RWPE2 (cell line): ENCODE measurements around the gene MBOAT2.

Source experiments
- ATAC-seq: fragments of 200-7000 bp; cut with Tn5 transposase; 3 replicates; pipeline ENCODE4 v1.9.1; 2021; ENCODE audit warnings: low read depth
- DNase-seq: peaks from one replicate; pipeline ENCODE4 v3.0.0-alpha.2; 2020; ENCODE audit warnings: low spot score
- H3K27ac ChIP-seq: fragments of 450-650 bp; 2 replicates; pipeline ENCODE4 v1.5.1; 2017; ENCODE audit warnings: mild to moderate bottlenecking; ENCODE audit not compliant: poor library complexity, severe bottlenecking
- H3K27me3 ChIP-seq: fragments of 250-450 bp; sonication (Bioruptor Pico); 2 replicates; pipeline ENCODE4 v1.5.1; 2021; ENCODE audit warnings: mild to moderate bottlenecking, moderate library complexity; ENCODE audit not compliant: insufficient read depth, poor library complexity, severe bottlenecking
- H3K36me3 ChIP-seq: fragments of 250-450 bp; sonication (Bioruptor Pico); 2 replicates; pipeline ENCODE4 v1.5.1; 2020; ENCODE audit warnings: low read depth, mild to moderate bottlenecking, moderate library complexity
- H3K4me1 ChIP-seq: fragments of 250-450 bp; sonication (Bioruptor Pico); 2 replicates; pipeline ENCODE4 v1.5.1; 2021; ENCODE audit warnings: mild to moderate bottlenecking, moderate library complexity; ENCODE audit not compliant: insufficient read depth, poor library complexity, severe bottlenecking
- H3K4me3 ChIP-seq: fragments of 250-450 bp; sonication (Bioruptor Pico); 2 replicates; pipeline ENCODE4 v1.5.1; 2021; ENCODE audit warnings: mild to moderate bottlenecking, moderate library complexity; ENCODE audit not compliant: severe bottlenecking
- H3K9me3 ChIP-seq: fragments of 250-450 bp; sonication (Bioruptor Pico); 2 replicates; pipeline ENCODE4 v1.5.1; 2021; ENCODE audit warnings: mild to moderate bottlenecking, moderate library complexity; ENCODE audit not compliant: severe bottlenecking
- CTCF ChIP-seq: fragments of 450-650 bp; IDR thresholded peaks from one replicate; pipeline ENCODE4 v1.5.1; 2017; ENCODE audit warnings: mild to moderate bottlenecking, moderate library complexity; ENCODE audit not compliant: poor library complexity, severe bottlenecking

Gene MBOAT2

GRCh38 chr2:8996006-8996405, 7.5 kb downstream of the MBOAT2 start:
- Histone ChIP-seq H3K4me1 (peaks cover 16% of the 10 kb centered on the region), H3K27me3 (no peaks in the 10 kb centered on the region), H3K27ac (no peak overlapping the region), H3K36me3 (no peaks in the 10 kb centered on the region), H3K4me3 (no peak overlapping the region), H3K9me3 (no peaks in the 10 kb centered on the region)
- ATAC-seq: no peak
- no peak for TF ChIP-seq CTCF
- no peak for DNase-seq

GRCh38 chr2:8994386-8994785, 9.1 kb downstream of the MBOAT2 start:
- Histone ChIP-seq H3K27ac (no peak overlapping the region), H3K4me3 (no peak overlapping the region), H3K36me3 (no peaks in the 10 kb centered on the region), H3K4me1 (peaks cover under 1% of the 10 kb centered on the region), H3K9me3 (no peaks in the 10 kb centered on the region), H3K27me3 (no peaks in the 10 kb centered on the region)
- ATAC-seq: no peak
- no peak for TF ChIP-seq CTCF
- no peak for DNase-seq

- H3K9me3 ChIP-seq: no peaks in the 10 kb centered on the region
- TF ChIP-seq CTCF: no peak
- no peak overlapping the region for H3K4me3 ChIP-seq
- H3K36me3 ChIP-seq: no peaks in the 10 kb centered on the region
- H3K4me1 ChIP-seq: no peaks in the 10 kb centered on the region
- H3K27ac ChIP-seq: no peak overlapping the region
- no peaks in the 10 kb centered on the region for H3K27me3 ChIP-seq
- DNase-seq (no peak), ATAC-seq (no peak)
Measured at GRCh38 chr2:8993902-8994278, 9.6 kb downstream of the MBOAT2 start.

- no peak for DNase-seq
- Histone ChIP-seq H3K4me1 (no peaks in the 10 kb centered on the region), H3K36me3 (no peaks in the 10 kb centered on the region), H3K27ac (no peak overlapping the region), H3K9me3 (no peaks in the 10 kb centered on the region), H3K27me3 (no peaks in the 10 kb centered on the region), H3K4me3 (no peak overlapping the region)
- TF ChIP-seq CTCF: no peak
- ATAC-seq: no peak; the same call in 2 of the 3 replicates
Measured at GRCh38 chr2:8993196-8993901, 10.1 kb downstream of the MBOAT2 start.

GRCh38 chr2:8992643-8993042, 10.8 kb downstream of the MBOAT2 start:
- Histone ChIP-seq H3K9me3 (no peaks in the 10 kb centered on the region), H3K4me3 (no peak overlapping the region), H3K36me3 (no peaks in the 10 kb centered on the region), H3K4me1 (no peaks in the 10 kb centered on the region), H3K27me3 (no peaks in the 10 kb centered on the region), H3K27ac (no peak overlapping the region)
- DNase-seq (no peak), ATAC-seq (no peak)
- no peak for TF ChIP-seq CTCF
